Stimulated activated CD8-positive, alpha-beta memory T cell treated with anti-CD3 and anti-CD28 coated beads, Interleukin-12 subunit alpha, Interleukin-12 subunit beta, amount 100 ng/mL, for 1 hour (primary cell): Measurements from ENCODE around the gene RGP1.

ENCODE experiments used
- DNase-seq: peaks from one replicate; pipeline ENCODE4 v3.0.0-alpha.2; 2020; ENCODE audit warnings: low read depth

The RGP1 gene

DNA sequence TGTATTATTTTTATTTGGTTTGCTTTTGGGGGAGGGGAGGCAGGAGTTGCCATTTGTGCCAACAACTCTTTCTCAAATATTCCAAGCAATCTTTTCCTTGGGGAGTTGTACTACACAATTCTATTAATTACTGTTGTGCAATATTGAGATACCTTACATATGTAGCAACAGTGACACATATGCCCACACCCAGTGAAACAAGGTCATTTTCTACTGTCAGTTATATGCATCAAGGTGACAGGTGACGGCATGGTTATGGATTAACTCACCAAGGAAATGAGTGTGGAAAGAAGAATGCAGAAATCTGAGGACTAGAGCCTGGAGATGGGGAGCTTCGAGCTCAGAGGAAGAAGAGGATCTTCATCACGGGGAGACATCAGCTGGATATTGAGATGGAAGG, 22.9 kb downstream of the RGP1 start:
- no peak for DNase-seq

DNA sequence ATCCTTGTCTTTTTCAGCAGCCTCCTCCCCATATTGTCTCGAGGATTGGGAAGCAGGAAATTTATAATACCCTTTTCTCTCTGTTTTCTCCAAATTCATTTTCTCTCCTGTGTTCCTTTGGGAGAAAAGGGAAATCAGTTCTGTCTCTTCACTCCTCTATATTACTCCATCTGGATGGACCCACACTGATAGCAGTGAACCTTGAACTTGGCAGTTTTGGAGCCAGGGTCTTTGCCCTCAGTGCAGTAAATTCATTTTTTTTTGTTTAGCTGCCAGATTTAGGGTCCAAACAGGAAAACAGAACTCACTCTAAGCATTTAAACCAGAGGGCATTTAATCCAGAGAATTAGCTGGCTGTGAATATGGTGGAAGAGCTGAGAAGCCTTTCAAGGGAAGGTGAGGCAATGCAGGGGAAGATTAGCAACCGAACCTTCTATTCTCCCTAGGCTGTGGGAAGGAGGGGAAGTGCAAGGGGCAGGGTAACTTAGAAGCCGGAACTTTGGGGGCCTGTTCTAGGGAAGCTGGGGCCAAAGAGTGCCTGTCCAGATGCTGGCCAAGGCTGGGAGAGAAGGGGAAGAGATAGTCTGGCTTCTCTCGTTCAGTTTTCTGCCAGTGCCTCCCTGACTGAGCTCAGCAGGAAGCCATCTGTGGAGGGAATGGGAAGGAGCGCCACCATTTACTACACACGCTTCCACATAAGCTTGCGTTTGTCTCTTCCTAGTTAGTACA, 26.0 kb downstream of the RGP1 start:
- DNase-seq, result no peak

DNA sequence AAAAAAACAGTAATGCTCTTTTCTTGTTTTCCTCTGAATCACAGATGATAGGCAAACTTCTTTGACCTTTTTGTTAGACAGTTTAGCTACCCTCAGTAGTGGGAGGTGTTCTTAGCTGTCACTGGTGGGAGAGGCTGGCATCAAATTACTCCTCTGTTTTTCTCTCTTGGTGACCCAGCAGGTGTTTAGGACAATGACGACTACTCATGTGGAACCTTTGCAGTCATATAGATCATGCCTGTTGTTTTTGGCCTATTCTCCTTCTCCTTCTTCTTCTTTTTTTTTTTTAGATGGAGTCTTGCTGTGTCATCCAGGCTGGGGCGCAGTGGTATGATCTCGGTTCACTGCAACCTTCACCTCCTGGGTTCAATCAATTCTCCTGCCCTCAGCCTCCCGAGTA, 26.9 kb downstream of the RGP1 start:
- DNase-seq, result no peak

GRCh38 chr9:35778496-35778895, 29.4 kb downstream of the RGP1 start:
- DNase-seq, result no peak

DNA sequence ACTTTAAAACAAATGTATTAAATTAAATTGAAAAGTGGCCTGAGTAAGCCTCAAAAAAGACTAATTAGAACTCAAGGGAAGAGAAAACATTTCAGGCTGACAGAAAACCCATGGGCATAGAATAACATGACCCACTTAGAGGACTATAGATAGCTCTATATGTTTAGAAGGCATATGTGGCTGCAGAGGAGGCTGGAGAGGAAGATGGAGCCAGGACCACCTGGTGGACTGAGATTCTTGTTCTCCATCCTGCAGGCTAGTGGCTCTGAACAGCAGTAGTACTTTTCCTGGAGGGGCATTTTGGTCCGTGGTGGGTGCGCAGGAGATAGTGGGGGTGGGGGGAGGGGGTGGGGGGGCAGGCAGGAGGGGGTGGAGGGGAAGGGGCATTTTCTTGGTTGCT, 32.0 kb downstream of the RGP1 start:
- no peak for DNase-seq

DNA sequence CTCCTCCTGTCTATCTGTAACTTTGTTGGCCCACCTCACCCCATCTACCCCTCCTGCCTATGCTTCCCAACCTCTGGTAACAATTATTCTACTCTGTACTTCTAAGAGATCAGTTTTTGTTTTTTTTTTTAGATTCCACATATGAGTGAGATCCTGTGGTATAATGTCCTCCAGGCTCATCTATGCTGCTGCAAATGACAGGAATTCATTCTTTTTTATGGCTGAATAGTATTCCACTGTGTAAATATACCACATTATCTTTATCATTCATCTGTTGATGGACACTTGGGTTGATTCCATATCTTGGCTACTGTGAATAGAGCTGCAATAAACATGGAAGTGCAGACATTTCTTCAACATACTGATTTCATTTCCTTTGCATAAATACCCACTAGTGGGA, 34.3 kb downstream of the RGP1 start:
- no peak for DNase-seq

- DNase-seq, result no peak
These were observed 40.5 kb downstream of the RGP1 start for GRCh38 chr9:35789541-35789940.

DNA sequence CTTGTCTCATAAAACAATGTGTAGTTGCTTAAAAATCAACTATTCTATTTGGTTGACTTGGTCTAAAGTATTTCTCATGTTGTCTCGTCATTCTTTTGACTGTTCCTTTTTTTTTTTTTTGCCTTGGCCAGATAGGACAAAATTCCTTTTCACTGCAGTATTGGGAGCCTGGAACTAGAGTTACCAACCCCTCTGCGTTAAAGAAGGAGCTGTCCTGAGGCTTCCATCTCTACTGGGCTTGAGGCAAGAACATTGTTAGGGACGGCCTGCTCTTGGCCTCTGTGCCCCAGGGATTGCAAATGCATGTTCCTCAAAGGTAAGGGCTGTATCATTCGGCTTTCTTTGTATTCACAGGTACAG, 40.9 kb downstream of the RGP1 start:
- DNase-seq, result no peak

DNA sequence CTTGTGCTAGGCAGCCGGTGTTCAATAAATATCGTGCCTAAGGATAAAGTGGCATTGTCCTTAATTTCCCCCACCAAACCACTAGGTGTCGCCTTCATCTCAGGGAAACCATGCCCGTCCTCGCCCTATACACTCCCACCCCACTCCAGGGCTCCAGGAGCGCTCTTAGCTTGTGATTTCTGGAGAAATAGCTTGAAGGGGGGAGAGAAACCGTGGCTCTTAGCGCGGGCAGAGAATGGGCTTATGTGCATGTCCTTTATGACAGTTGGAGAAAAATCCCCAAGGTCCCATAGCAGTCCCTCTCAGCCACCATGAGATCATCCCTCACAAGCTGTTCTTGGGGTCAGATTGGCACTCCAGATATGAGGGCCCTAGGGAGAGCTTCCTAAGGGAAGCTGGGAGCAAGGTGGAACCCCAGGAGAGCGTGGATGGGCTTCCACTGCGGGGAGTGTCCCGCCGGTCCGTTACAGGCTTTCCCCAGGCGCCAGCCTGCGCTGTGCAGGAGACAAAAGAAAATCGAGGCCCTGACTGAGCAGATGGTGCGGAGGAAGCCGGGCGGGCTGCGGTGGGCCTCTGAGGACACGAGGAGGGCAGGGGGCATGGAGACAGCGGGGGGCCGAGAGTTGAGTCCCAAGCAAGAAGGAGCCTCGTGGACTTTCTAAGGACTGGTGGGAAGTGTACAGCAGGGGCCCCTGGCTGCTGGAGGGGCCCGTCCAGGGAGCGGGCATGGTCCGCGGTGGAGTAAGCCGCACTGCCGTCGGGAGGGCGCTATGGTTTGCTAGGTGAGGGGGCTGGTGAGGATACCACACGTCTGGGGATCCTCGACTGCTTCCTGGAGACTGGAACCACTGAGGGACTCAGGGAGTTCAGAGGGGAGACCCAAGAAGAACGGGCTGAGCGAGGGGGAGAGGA, 41.6 kb downstream of the RGP1 start:
- DNase-seq, result peak; percentile 42

DNA sequence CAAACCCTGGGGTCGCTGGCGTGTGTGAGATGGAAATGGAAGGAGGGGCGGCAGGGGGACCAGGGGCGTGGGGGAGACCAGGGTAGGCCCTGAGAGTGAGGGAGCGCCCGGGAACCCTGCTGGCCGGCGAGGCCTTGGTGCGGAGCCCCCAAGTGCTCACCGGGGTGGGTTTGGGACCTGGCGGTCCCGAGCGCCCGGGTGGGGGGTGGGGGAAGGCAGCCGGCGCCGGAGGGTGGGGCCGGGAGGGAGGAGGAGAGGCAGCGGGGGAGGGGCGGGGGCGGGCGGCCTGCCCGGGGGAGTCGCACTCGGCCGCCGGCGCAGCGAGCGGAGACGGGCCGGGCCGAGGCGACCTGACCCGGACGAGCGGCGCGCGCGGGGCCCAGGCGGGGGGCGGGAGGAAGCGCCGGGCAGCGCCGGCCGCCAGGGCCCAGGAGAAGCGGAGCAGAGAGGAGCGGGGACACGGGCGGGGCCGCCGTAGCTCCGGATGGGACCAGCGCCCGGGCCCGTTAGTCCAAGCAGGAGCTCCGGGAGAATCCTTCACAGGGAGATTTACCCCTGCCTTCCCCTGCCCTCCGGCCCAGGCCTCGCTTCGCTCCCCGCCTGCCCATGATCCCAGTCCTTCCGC, 42.3 kb downstream of the RGP1 start, which contains the start of gene NPR2:
Gene NPR2, plus strand, starts transcription at position 295 of the 625 bp plus-strand sequence. CDS start 818 bp downstream, outside the sequence.
- DNase-seq, result no peak

DNA sequence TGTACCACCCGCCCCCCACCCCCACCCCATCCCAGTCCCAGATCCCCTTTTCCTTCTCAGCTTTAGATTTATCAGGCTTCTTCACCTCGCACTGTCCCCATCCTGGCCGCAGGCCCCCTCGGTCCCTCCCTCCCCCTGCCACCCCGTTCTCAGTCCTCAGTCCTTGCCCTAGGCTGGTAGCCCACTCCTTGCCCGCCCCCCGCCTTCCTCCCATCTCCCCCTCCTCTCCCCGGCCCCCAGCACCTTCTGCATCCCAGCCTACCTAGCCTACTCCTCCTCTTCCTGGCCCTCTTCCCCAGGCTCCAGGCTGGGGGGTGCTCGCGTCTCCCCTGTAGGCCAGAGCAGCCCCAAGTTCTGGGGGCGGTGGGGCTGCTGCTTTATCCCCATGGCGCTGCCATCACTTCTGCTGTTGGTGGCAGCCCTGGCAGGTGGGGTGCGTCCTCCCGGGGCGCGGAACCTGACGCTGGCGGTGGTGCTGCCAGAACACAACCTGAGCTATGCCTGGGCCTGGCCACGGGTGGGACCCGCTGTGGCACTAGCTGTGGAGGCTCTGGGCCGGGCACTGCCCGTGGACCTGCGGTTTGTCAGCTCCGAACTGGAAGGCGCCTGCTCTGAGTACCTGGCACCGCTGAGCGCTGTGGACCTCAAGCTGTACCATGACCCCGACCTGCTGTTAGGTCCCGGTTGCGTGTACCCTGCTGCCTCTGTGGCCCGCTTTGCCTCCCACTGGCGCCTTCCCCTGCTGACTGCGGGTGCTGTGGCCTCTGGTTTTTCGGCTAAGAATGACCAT, 43.1 kb downstream of the RGP1 start:
- no peak for DNase-seq

- DNase-seq, result no peak
These were observed 43.7 kb downstream of the RGP1 start for GRCh38 chr9:35792826-35793225.

- DNase-seq, result no peak
These were observed 44.4 kb downstream of the RGP1 start for GRCh38 chr9:35793461-35793860.

- DNase-seq, result no peak
These were observed 46.6 kb downstream of the RGP1 start for GRCh38 chr9:35795695-35796094.

DNA sequence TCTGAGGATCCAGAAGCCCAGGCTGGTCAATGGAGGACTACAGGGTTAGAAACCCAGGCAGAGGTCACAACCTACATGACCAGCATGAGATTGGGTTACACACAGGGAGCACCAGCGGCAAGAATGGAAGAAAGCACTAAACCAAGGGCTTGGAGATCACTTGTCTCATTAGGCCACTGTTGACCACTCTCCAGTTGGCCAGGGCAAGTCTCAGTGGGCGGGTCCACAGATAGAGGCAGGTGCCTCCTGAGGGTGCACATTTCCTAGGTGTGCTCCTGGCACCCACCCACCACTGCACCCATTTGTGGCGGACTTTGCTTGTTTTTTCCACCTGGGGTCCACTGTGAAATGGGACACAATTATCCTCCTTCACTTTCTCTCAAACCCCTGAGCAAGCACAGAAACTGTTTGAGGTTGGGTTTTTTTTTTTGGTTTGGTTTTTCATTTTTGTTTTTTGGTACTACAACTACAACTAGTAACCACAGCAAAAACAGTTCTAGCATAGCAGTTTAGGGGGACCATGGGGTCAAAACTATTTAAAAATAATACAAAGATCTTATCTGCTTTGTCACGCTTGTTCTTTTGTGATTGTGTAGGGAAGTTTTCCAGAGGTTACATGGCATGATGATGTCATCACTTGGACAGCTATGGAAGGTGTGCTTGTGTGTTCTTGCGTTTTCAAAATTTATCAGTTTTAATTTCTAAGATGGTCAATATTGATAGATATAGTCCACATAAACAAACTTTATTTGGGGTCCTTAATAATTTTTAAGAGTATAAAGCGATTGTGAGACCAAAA, 48.4 kb downstream of the RGP1 start:
- DNase-seq, result no peak

- DNase-seq, result no peak
These were observed 49.7 kb downstream of the RGP1 start for GRCh38 chr9:35798658-35799374.

DNA sequence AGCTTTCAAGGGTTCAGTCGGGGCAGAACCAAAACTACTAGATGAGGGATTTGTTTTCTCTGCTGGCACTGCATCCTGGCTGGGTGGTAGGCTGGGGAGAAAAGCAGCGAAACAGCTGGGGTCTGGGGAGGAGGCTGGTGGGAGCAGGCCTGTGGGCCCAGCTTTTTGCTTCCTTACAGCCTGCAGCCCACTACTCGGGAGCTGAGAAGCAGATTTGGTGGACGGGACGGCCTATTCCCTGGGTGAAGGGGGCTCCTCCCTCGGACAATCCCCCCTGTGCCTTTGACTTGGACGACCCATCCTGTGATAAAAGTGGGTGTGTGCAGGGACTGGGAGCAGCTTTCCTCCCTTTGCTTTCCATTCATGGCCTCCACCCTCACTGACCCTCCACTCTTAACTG, 51.4 kb downstream of the RGP1 start:
- DNase-seq, result no peak

DNA sequence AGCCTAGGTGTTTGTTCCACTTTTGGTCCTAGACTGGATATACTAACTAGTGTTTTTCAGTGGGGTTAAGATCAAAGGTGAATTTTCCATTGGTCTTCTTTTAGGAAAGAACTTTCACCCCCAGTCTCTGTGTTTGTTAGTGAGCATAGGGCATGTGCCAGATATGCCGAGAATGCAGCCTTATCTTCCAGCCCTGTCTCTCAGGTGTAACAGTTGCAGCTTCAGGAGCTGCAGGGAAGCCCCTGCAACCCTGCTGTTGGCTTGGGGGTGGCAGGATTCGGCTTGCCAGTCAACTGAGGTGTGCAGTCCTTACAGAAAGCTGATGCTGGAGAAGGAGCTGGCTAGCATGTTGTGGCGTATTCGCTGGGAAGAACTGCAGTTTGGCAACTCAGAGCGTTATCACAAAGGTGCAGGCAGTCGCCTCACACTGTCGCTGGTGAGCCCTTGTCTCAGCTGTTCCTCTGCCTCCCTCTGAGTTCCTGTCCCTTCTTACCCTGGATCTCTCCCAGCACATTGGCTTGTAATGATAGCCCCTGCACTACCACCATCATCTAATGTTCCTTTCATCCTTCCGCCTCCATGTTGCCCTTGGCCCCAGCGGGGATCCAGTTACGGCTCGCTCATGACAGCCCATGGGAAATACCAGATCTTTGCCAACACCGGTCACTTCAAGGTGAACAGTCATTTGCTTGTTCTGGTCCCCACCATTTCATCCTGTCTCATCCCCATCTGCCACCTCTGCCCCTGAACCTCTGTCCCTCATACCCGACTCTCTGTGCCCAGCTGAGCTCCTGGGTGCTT, 52.4 kb downstream of the RGP1 start:
- DNase-seq, result no peak

DNA sequence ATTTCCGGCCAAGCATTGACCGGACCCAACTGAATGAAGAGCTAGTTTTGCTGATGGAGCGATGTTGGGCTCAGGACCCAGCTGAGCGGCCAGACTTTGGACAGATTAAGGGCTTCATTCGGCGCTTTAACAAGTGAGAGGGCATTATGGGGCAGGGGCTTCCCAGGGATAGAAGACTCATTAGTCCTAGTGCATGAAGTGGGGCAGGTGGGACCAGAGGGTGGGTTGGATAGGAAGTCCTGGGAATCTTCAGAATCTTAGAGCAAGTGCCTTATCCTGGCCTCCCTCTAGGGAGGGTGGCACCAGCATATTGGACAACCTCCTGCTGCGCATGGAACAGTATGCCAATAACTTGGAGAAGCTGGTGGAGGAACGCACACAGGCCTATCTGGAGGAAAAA, 57.0 kb downstream of the RGP1 start:
- DNase-seq, result no peak
